IMR-90 (cell line): ENCODE measurements around the gene ENAH. TPM values are rescaled to one million over a fixed set of nuclear protein-coding genes. Genes with fewer than 3 reads are reported as not detected.
A peak's percentile ranks its signal among the peaks of the same experiment; 100 is the strongest.

Source experiments
- ATAC-seq: fragments of 200-7000 bp; cut with Tn5 transposase; 2 replicates; pipeline ENCODE4 v1.9.1; 2020; ENCODE audit warnings: low read depth, mild to moderate bottlenecking, moderate library complexity
- BruUV-seq: library from RNA; stranded (reverse); fragments of 400-500 nt; replicated peaks from 2 replicates; lab custom pipeline; 2021; lab: Mats Ljungman, UMichigan
- CTCF ChIA-PET: fragments of 300-600 bp; formaldehyde crosslinking; extraction: SDS; loops from one replicate; lab custom pipeline; 2021; ENCODE audit warnings: antibody characterized with exemption; lab: Yijun Ruan, JAX
- POLR2A ChIA-PET: fragments of 300-600 bp; sonication (Branson Sonifier 250); formaldehyde crosslinking; loops from one replicate; lab custom pipeline; 2022; ENCODE audit warnings: antibody characterized with exemption; ENCODE audit not compliant: unreplicated experiment; lab: Charles Lee
- DNase-seq: peaks from one replicate; pipeline ENCODE4 v3.0.0; 2013
- H2AFZ ChIP-seq: replicated peaks from 2 replicates; pipeline ENCODE3; 2013; ENCODE audit warnings: low read length, mild to moderate bottlenecking; ENCODE audit not compliant: poor library complexity
- H2AK5ac ChIP-seq: 2 replicates; pipeline ENCODE4 v1.6.1; 2013; ENCODE audit warnings: low read depth, low read length, inconsistent platforms
- H2AK9ac ChIP-seq: replicated peaks from 2 replicates; pipeline ENCODE3; 2013; ENCODE audit warnings: mild to moderate bottlenecking, low read depth, low read length, moderate library complexity; ENCODE audit not compliant: poor library complexity
- H2BK120ac ChIP-seq: 2 replicates; pipeline ENCODE4 v1.6.1; 2013; ENCODE audit warnings: low read depth, low read length, inconsistent platforms
- H2BK15ac ChIP-seq: 3 replicates; pipeline ENCODE4 v1.6.1; 2013; ENCODE audit warnings: low read depth, low read length, inconsistent platforms
- H2BK20ac ChIP-seq: 2 replicates; pipeline ENCODE4 v1.6.1; 2013; ENCODE audit warnings: low read depth, mild to moderate bottlenecking, inconsistent platforms, low read length, moderate library complexity
- H2BK5ac ChIP-seq: 2 replicates; pipeline ENCODE4 v1.6.1; 2013; ENCODE audit warnings: mild to moderate bottlenecking, low read depth, low read length, inconsistent platforms; ENCODE audit not compliant: poor library complexity, severe bottlenecking
- H3K14ac ChIP-seq: replicated peaks from 2 replicates; pipeline ENCODE4 v1.6.1; 2013; ENCODE audit warnings: low read depth, low read length, inconsistent platforms
- H3K18ac ChIP-seq: 2 replicates; pipeline ENCODE4 v1.6.1; 2013; ENCODE audit warnings: low read depth, low read length, control low read depth
- H3K23ac ChIP-seq: 2 replicates; pipeline ENCODE4 v1.6.1; 2013; ENCODE audit warnings: low read depth, low read length, inconsistent platforms
- H3K27ac ChIP-seq: 2 replicates; pipeline ENCODE4 v1.5.1; 2013; ENCODE audit warnings: mild to moderate bottlenecking, control low read depth, low read length; ENCODE audit not compliant: insufficient read depth
- H3K27me3 ChIP-seq: 2 replicates; pipeline ENCODE4 v1.6.1; 2013; ENCODE audit warnings: low read length; ENCODE audit not compliant: control insufficient read depth, insufficient read depth
- H3K36me3 ChIP-seq: 2 replicates; pipeline ENCODE4 v1.6.1; 2013; ENCODE audit warnings: low read length, mixed read lengths; ENCODE audit not compliant: control insufficient read depth, insufficient read depth
- H3K4ac ChIP-seq: 2 replicates; pipeline ENCODE4 v1.6.1; 2013; ENCODE audit warnings: low read depth, low read length, inconsistent platforms
- H3K4me1 ChIP-seq: 2 replicates; pipeline ENCODE4 v1.6.1; 2013; ENCODE audit warnings: low read length, mixed read lengths; ENCODE audit not compliant: control insufficient read depth, insufficient read depth
- H3K4me2 ChIP-seq: 2 replicates; pipeline ENCODE4 v1.6.1; 2013; ENCODE audit warnings: low read depth, mild to moderate bottlenecking, control low read depth, low read length, moderate library complexity
- H3K4me3 ChIP-seq: 2 replicates; pipeline ENCODE4 v1.5.1; 2013; ENCODE audit warnings: low read depth, mild to moderate bottlenecking, control low read depth, low read length, moderate library complexity; ENCODE audit not compliant: insufficient read depth
- H3K56ac ChIP-seq: 2 replicates; pipeline ENCODE4 v1.6.1; 2013; ENCODE audit warnings: low read length, inconsistent platforms; ENCODE audit not compliant: insufficient read depth; ENCODE audit errors: extremely low read depth
- H3K79me1 ChIP-seq, 2 experiments: 2 replicates each; pipeline ENCODE4 v1.6.1; 2013; ENCODE audit warnings: low read length in 2 of 2, inconsistent platforms in 1 of 2, low read depth in 1 of 2
- H3K9ac ChIP-seq: 2 replicates; pipeline ENCODE4 v1.6.1; 2013; ENCODE audit warnings: low read depth, low read length, control low read depth
- H3K9me1 ChIP-seq: 2 replicates; pipeline ENCODE4 v1.6.1; 2013; ENCODE audit warnings: low read length, inconsistent platforms; ENCODE audit not compliant: insufficient read depth
- H3K9me3 ChIP-seq: 2 replicates; pipeline ENCODE4 v1.6.1; 2013; ENCODE audit warnings: low read length; ENCODE audit not compliant: control insufficient read depth, insufficient read depth
- H4K20me1 ChIP-seq: 2 replicates; pipeline ENCODE4 v1.6.1; 2013; ENCODE audit warnings: low read length, inconsistent platforms; ENCODE audit not compliant: insufficient read depth
- H4K5ac ChIP-seq: 2 replicates; pipeline ENCODE4 v1.6.1; 2013; ENCODE audit warnings: mild to moderate bottlenecking, low read depth, low read length, control low read depth
- H4K8ac ChIP-seq, 2 experiments: 2 replicates each; pipeline ENCODE4 v1.6.1; 2013; ENCODE audit warnings: low read depth in 2 of 2, low read length in 2 of 2, control low read depth in 1 of 2, inconsistent platforms in 1 of 2
- H4K91ac ChIP-seq: 2 replicates; pipeline ENCODE4 v1.6.1; 2013; ENCODE audit warnings: low read depth, low read length, inconsistent platforms; ENCODE audit not compliant: insufficient read depth
- BHLHE40 ChIP-seq: fragments of 150-350 bp; IDR thresholded peaks from 2 replicates; pipeline ENCODE4 v1.6.1; 2016; ENCODE audit warnings: mild to moderate bottlenecking, low read depth, low read length
- CEBPB ChIP-seq: IDR thresholded peaks from 2 replicates; pipeline ENCODE4 v1.6.1; 2012; ENCODE audit warnings: low read depth, low read length, improper control_type of control experiment
- ELK1 ChIP-seq: fragments of 150-350 bp; IDR thresholded peaks from 2 replicates; pipeline ENCODE4 v1.6.1; 2016; ENCODE audit warnings: low read depth, mild to moderate bottlenecking, low read length, moderate library complexity, borderline replicate concordance
- WGBS, 2 experiments: methylation state at CpG; one replicate each; pipeline versions ENCODE4 v1.1.5 to v1.1.7; 2013; ENCODE audit warnings: missing lambda C conversion rate in 2 of 2; ENCODE audit not compliant: insufficient read length in 1 of 2; ENCODE audit errors: extremely low coverage in 2 of 2; 5-methylcytosine and 5-hydroxymethylcytosine counted together
- dilution Hi-C: fragments of 300-500 bp; cut with HindIII; formaldehyde crosslinking; loops from one replicate; pipeline ENCODE4 v1.14.3; 2018; ENCODE audit warnings: low sequenced_read_pairs; ENCODE audit not compliant: unreplicated experiment
- in situ Hi-C: fragments of 300-500 bp; cut with MboI; formaldehyde crosslinking; loops from 3 replicates; pipeline ENCODE4 v1.14.3; 2019; ENCODE audit warnings: low sequenced_read_pairs, inconsistent platforms, mixed read lengths
- intact Hi-C: fragments of 100-400 bp; cut with micrococcal nuclease; formaldehyde crosslinking; loops from 2 replicates; pipeline ENCODE4 v1.10.0; 2022
- polyA plus RNA-seq, 3 experiments: library from polyadenylated mRNA; depleted of rRNA; stranded (reverse); fragments of >200 nt; gene quantifications; 2 replicates each; pipeline ENCODE4 v1.2.3, GENCODE V29; 2012; ENCODE audit warnings: low replicate concordance in 1 of 3
- total RNA-seq: library from RNA; depleted of rRNA; stranded (reverse); fragments of >200 nt; gene quantifications from 2 replicates; pipeline ENCODE4 v1.2.3, GENCODE V29; 2012

ENAH gene
- total and polyA plus RNA-seq, 2 of the 4 experiments (the other 2 are of a cell fraction), result 61.3 to 86.9 TPM

GRCh38 chr1:225519166-225519863 lies 133.6 kb downstream of the ENAH start:
- H3K4ac ChIP-seq, result no peak overlapping the region
- in situ Hi-C loops (no loop called here), dilution Hi-C loops (no loop called here), intact Hi-C loops (no loop called here)
- no peak overlapping the region for H3K23ac ChIP-seq
- H2BK120ac ChIP-seq, result 0 out of 2 replicates have a peak overlapping the region, but pooled peaks have one; percentile 2
- H3K79me1 ChIP-seq, result peaks cover 9 to 40% of the 10 kb centered on the region in 2 experiments; a peak in 3 of 4 replicates
- H3K27me3 ChIP-seq, result no peaks in the 10 kb centered on the region
- no peak overlapping the region for H2AFZ ChIP-seq
- H3K4me2 ChIP-seq, result no peak overlapping the region
- H2AK5ac ChIP-seq, result no peak overlapping the region
- no peak overlapping the region for H4K91ac ChIP-seq
- H3K14ac ChIP-seq, result no peak overlapping the region
- no peak for TF ChIP-seq CEBPB
- no peak for TF ChIP-seq ELK1
- TF ChIP-seq BHLHE40, result no peak
- ATAC-seq (no peak), DNase-seq (peak; percentile 28)
- no peak overlapping the region for H2BK15ac ChIP-seq
- no peak overlapping the region for H4K8ac ChIP-seq
- H3K27ac ChIP-seq, result no peak overlapping the region
- peaks cover 15% of the 10 kb centered on the region for H4K20me1 ChIP-seq
- H2BK5ac ChIP-seq, result no peak overlapping the region
- peaks cover 5% of the 10 kb centered on the region; the same call in 1 of the 2 replicates for H3K4me1 ChIP-seq
- ChIA-PET POLR2A (interaction anchor here (0.7 kb wide), 1 partner anchor 248 kb away, joined by 6 read pairs; no protein-coding TSS in a partner anchor), CTCF (interaction anchor here (1.5 kb wide), 1 partner anchor 29 kb away, joined by 3 read pairs; no protein-coding TSS in a partner anchor)
- H3K36me3 ChIP-seq, result peaks cover 21% of the 10 kb centered on the region
- H2AK9ac ChIP-seq, result no peak overlapping the region
- BruUV-seq, result no TSS peak
- no peak overlapping the region for H3K18ac ChIP-seq
- H3K4me3 ChIP-seq, result no peak overlapping the region
- no peaks in the 10 kb centered on the region for H3K9me3 ChIP-seq
- no peak overlapping the region for H4K5ac ChIP-seq
- peaks cover 10% of the 10 kb centered on the region for H3K9me1 ChIP-seq
- 83 to 100% methylated on average over 1 to 10 of the region's 19 CpGs for WGBS, 2 experiments
- H3K56ac ChIP-seq, result no peak overlapping the region
- no peak overlapping the region for H2BK20ac ChIP-seq
- no peak overlapping the region for H3K9ac ChIP-seq
